Left forelimb (tissue), 1 donor: Measurements from ENCODE around the gene SAA4.
"Not testable (repeated sequence)": the region's sequence is repeated elsewhere in the genome, so short reads cannot be mapped to it uniquely, and the experiment has no call there.

Experiments used
- DNase-seq: peaks from one replicate; pipeline ENCODE4 v3.0.0-alpha.2; 2018; ENCODE audit warnings: low spot score

The SAA4 gene

GRCh38 chr11:18246379-18247190 is 10.0 kb upstream of the SAA4 start:
- not testable (repeated sequence) for DNase-seq

- DNase-seq: no peak
Measured at GRCh38 chr11:18245396-18245795, 8.8 kb upstream of the SAA4 start.

GRCh38 chr11:18243783-18244362 is 7.3 kb upstream of the SAA4 start:
- DNase-seq: no peak

- no peak for DNase-seq
Measured at GRCh38 chr11:18239655-18240054, 3.1 kb upstream of the SAA4 start.

- DNase-seq: no peak
Measured at GRCh38 chr11:18235394-18236334, 938 bp downstream of the SAA4 start.

GRCh38 chr11:18233912-18234311 is 2.7 kb downstream of the SAA4 start:
- DNase-seq: no peak

GRCh38 chr11:18230859-18231258 is 5.7 kb downstream of the SAA4 start:
- DNase-seq: no peak

GRCh38 chr11:18229501-18229900 is 7.1 kb downstream of the SAA4 start:
- DNase-seq: no peak

GRCh38 chr11:18225913-18226312 is 10.7 kb downstream of the SAA4 start:
- DNase-seq: no peak

- no peak for DNase-seq
Measured at GRCh38 chr11:18223591-18224387, 12.8 kb downstream of the SAA4 start.

- no peak for DNase-seq
Measured at GRCh38 chr11:18222814-18223421, 13.7 kb downstream of the SAA4 start.

GRCh38 chr11:18221274-18221876 is 15.2 kb downstream of the SAA4 start:
- no peak for DNase-seq

GRCh38 chr11:18209058-18209457 is 27.5 kb downstream of the SAA4 start:
- no peak for DNase-seq

- no peak for DNase-seq
Measured at GRCh38 chr11:18204771-18205170, 31.8 kb downstream of the SAA4 start.

GRCh38 chr11:18204220-18204619 is 32.4 kb downstream of the SAA4 start:
- no peak for DNase-seq

GRCh38 chr11:18203723-18204122 is 32.9 kb downstream of the SAA4 start:
- no peak for DNase-seq

- DNase-seq: not testable (repeated sequence)
Measured at GRCh38 chr11:18197738-18198137, 38.9 kb downstream of the SAA4 start.

- no peak for DNase-seq
Measured at GRCh38 chr11:18196532-18196931, 40.1 kb downstream of the SAA4 start.

GRCh38 chr11:18193010-18193409 is 43.6 kb downstream of the SAA4 start:
- DNase-seq: no peak

GRCh38 chr11:18191376-18191775 is 45.2 kb downstream of the SAA4 start:
- no peak for DNase-seq
